Large intestine (tissue), 3 donors: ENCODE measurements around the gene EHMT1. TPM values are rescaled to one million over a fixed set of nuclear protein-coding genes. Genes with fewer than 3 reads are reported as not detected.
"Not testable (repeated sequence)": the region's sequence is repeated elsewhere in the genome, so short reads cannot be mapped to it uniquely, and the experiment has no call there.

Experiments used
- DNase-seq, 2 donors: peaks; one replicate each; pipeline versions ENCODE4 v3.0.0 to v3.0.0-alpha.2; 2013
- H3K27ac ChIP-seq: one replicate; pipeline ENCODE4 v1.5.1; 2013; ENCODE audit warnings: low read length
- H3K27me3 ChIP-seq: 2 replicates; pipeline ENCODE4 v1.6.1; 2013; ENCODE audit warnings: low read length; ENCODE audit not compliant: control insufficient read depth, insufficient read depth
- H3K36me3 ChIP-seq: 2 replicates; pipeline ENCODE4 v1.6.1; 2013; ENCODE audit warnings: low read length; ENCODE audit not compliant: control insufficient read depth, insufficient read depth
- H3K4me1 ChIP-seq: one replicate; pipeline ENCODE4 v1.6.1; 2013; ENCODE audit warnings: low read length; ENCODE audit not compliant: control insufficient read depth, insufficient read depth
- H3K4me3 ChIP-seq: one replicate; pipeline ENCODE4 v1.5.1; 2013; ENCODE audit warnings: low read length
- H3K9me3 ChIP-seq: one replicate; pipeline ENCODE4 v1.6.1; 2013; ENCODE audit warnings: mild to moderate bottlenecking, low read depth, low read length, moderate library complexity; ENCODE audit not compliant: control insufficient read depth
- WGBS: methylation state at CpG from one replicate; pipeline ENCODE4 v1.1.5; 2013; ENCODE audit warnings: low lambda C conversion rate; ENCODE audit not compliant: insufficient coverage; 5-methylcytosine and 5-hydroxymethylcytosine counted together
- polyA plus RNA-seq: library from polyadenylated mRNA; unstranded; fragments of 120-200 nt; gene quantifications from one replicate; pipeline ENCODE4 v1.2.1, GENCODE V29; 2013

Gene EHMT1
- polyA plus RNA-seq, 1 donor, result 38.7 TPM

GRCh38 chr9:137727716-137728115 lies 108.9 kb downstream of the EHMT1 start:
- Histone ChIP-seq H3K9me3 (peaks cover 30% of the 10 kb centered on the region), H3K27ac (no peak overlapping the region), H3K4me1 (no peaks in the 10 kb centered on the region), H3K4me3 (no peak overlapping the region), H3K36me3 (peaks cover 66% of the 10 kb centered on the region), H3K27me3 (no peaks in the 10 kb centered on the region)
- no peak for DNase-seq

- no CpG with 5 or more reads among the region's 20 CpGs for WGBS
- Histone ChIP-seq H3K36me3 (peaks cover 76% of the 10 kb centered on the region), H3K27me3 (no peaks in the 10 kb centered on the region), H3K27ac (no peak overlapping the region), H3K9me3 (peaks cover 34% of the 10 kb centered on the region), H3K4me3 (no peak overlapping the region), H3K4me1 (no peaks in the 10 kb centered on the region)
- DNase-seq, result no peak
Observed at GRCh38 chr9:137728444-137729311, 109.9 kb downstream of the EHMT1 start.

- DNase-seq, result no peak
- Histone ChIP-seq H3K36me3 (peaks cover 80% of the 10 kb centered on the region), H3K27ac (no peak overlapping the region), H3K4me3 (no peak overlapping the region), H3K9me3 (peaks cover 24% of the 10 kb centered on the region), H3K27me3 (no peaks in the 10 kb centered on the region), H3K4me1 (no peaks in the 10 kb centered on the region)
- no CpG with 5 or more reads among the region's 18 CpGs for WGBS
Observed at GRCh38 chr9:137731216-137731946, 112.6 kb downstream of the EHMT1 start.

- Histone ChIP-seq H3K27ac (no peak overlapping the region), H3K36me3 (peaks cover 73% of the 10 kb centered on the region), H3K4me3 (no peak overlapping the region), H3K27me3 (no peaks in the 10 kb centered on the region), H3K4me1 (no peaks in the 10 kb centered on the region), H3K9me3 (peaks cover 24% of the 10 kb centered on the region)
- 100% methylated on average over 3 of the region's 24 CpGs for WGBS
- DNase-seq, result no peak
Observed at GRCh38 chr9:137731947-137732813, 113.4 kb downstream of the EHMT1 start.

GRCh38 chr9:137733429-137733828 lies 114.6 kb downstream of the EHMT1 start:
- no peak for DNase-seq
- H3K27ac ChIP-seq, result no peak overlapping the region
- peaks cover 62% of the 10 kb centered on the region for H3K36me3 ChIP-seq
- no peaks in the 10 kb centered on the region for H3K4me1 ChIP-seq
- H3K27me3 ChIP-seq, result no peaks in the 10 kb centered on the region
- H3K9me3 ChIP-seq, result peaks cover 24% of the 10 kb centered on the region
- H3K4me3 ChIP-seq, result no peak overlapping the region
- WGBS, result 80% methylated on average over 2 of the region's 6 CpGs

- Histone ChIP-seq H3K9me3 (peaks cover 19% of the 10 kb centered on the region), H3K4me1 (no peaks in the 10 kb centered on the region), H3K27me3 (no peaks in the 10 kb centered on the region), H3K36me3 (peaks cover 55% of the 10 kb centered on the region), H3K27ac (no peak overlapping the region), H3K4me3 (no peak overlapping the region)
- 50% methylated on average over 2 of the region's 2 CpGs for WGBS
- no peak for DNase-seq
Observed at GRCh38 chr9:137734181-137734580, 115.4 kb downstream of the EHMT1 start.

GRCh38 chr9:137738182-137738696 lies 119.4 kb downstream of the EHMT1 start:
- H3K9me3 ChIP-seq, DNase-seq: not testable (repeated sequence)

GRCh38 chr9:137738703-137739102 lies 119.9 kb downstream of the EHMT1 start:
- Histone ChIP-seq H3K36me3 (peaks cover 38% of the 10 kb centered on the region), H3K4me1 (no peaks in the 10 kb centered on the region), H3K27me3 (no peaks in the 10 kb centered on the region), H3K4me3 (no peak overlapping the region), H3K9me3 (peaks cover 3% of the 10 kb centered on the region), H3K27ac (no peak overlapping the region)
- 100% methylated on average over 1 of the region's 11 CpGs for WGBS
- DNase-seq, result no peak

More at GRCh38 chr9:137738182-137738696, 119.4 kb downstream of the EHMT1 start:
- not testable (repeated sequence) for H3K4me1 ChIP-seq, H3K27me3 ChIP-seq, H3K27ac ChIP-seq, H3K4me3 ChIP-seq
- 100% methylated on average over 1 of the region's 14 CpGs for WGBS
- H3K36me3 ChIP-seq, result peaks cover 39% of the 10 kb centered on the region

GRCh38 chr9:137739371-137740309 lies 120.8 kb downstream of the EHMT1 start:
- no peak overlapping the region for H3K27ac ChIP-seq
- H3K9me3 ChIP-seq, result no peaks in the 10 kb centered on the region

More at GRCh38 chr9:137739371-137740309, 120.8 kb downstream of the EHMT1 start:
- H3K36me3 ChIP-seq, result peaks cover 40% of the 10 kb centered on the region
- H3K27me3 ChIP-seq, result no peaks in the 10 kb centered on the region
- H3K4me1 ChIP-seq, result no peaks in the 10 kb centered on the region
- 100% methylated on average over 2 of the region's 12 CpGs for WGBS
- no peak overlapping the region for H3K4me3 ChIP-seq
- DNase-seq, result no peak
